Measurements from ENCODE around the gene EPB41L4A. TPM values are rescaled to one million over a fixed set of nuclear protein-coding genes. Genes with fewer than 3 reads are reported as not detected.
"Not testable (repeated sequence)": the region's sequence is repeated elsewhere in the genome, so short reads cannot be mapped to it uniquely, and the experiment has no call there.

Gene EPB41L4A
- total RNA-seq, 3 donors from 2014 or later, result 22.0 to 25.9 (median 22.6) TPM

DNA sequence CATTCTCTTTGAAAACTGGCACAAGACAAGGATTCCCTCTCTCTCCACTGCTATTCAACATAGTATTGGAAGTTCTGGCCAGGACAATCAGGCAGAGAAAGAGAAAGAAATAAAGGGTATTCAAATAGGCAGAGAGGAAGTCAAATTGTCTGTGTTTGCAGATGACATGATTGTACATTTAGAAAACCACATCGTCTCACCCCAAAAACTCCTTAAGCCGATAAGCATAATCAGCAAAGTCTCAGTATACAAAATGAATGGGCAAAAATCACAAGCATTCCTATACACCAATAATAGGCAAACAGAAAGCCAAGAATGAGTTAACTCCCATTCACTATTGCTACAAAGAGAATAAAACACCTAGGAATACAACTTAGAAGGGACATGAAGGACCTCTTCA lies 21.0 kb upstream of the EPB41L4A start:
- peaks cover 0 to 9% of the 10 kb centered on the region in 2 donors for H3K9me3 ChIP-seq
- DNase-seq (ENCODE audit: low spot score in 2 of 2), result no peak
- H3K4me3 ChIP-seq, result no peak overlapping the region
- H3K4me1 ChIP-seq, result no peaks in the 10 kb centered on the region
- no peak overlapping the region for H3K27ac ChIP-seq
- H3K27me3 ChIP-seq, result no peaks in the 10 kb centered on the region
- TF ChIP-seq POLR2A (IDR thresholded peaks at IDR 0.05) (no peak), CTCF (IDR thresholded peaks at IDR 0.05) (no peak), POLR2AphosphoS5 (IDR thresholded peaks at IDR 0.05) (no peak)
- intact Hi-C loops (cut with DNase I; ENCODE audit: low total_unique reads), result no loop called here
- H3K36me3 ChIP-seq, result no peaks in the 10 kb centered on the region

- Histone ChIP-seq H3K27me3 (no peaks in the 10 kb centered on the region), H3K36me3 (no peaks in the 10 kb centered on the region), H3K27ac (no peak overlapping the region), H3K9me3 (peaks cover 0 to 9% of the 10 kb centered on the region in 2 donors), H3K4me3 (no peak overlapping the region), H3K4me1 (no peaks in the 10 kb centered on the region)
- DNase-seq (ENCODE audit: low spot score in 2 of 2), result no peak
- no peak for TF ChIP-seq POLR2AphosphoS5 (IDR thresholded peaks at IDR 0.05)
- intact Hi-C loops (cut with DNase I; ENCODE audit: low total_unique reads), result no loop called here
Measured at GRCh38 chr5:112436144-112436543, 17.1 kb upstream of the EPB41L4A start.

DNA sequence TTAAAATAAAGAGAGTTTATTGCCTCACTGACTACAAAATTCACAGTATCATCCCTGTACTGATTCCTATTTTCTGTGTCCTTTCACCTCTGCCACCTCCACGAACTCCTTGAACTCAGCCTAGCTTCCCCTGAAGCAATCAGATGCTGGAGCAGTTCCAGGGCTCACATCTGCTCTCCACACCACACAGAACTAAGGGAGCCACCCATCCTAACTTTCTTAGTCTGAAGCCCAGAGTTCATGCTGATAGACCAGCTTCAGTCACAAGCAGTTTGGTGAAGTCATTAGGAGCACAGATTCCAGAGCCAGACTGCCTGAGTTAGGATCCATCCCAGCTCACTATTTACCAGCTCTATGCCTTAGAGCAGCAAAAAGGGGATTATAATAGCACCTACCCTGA lies 15.6 kb upstream of the EPB41L4A start:
- DNase-seq (ENCODE audit: low spot score in 2 of 2), result no peak
- TF ChIP-seq POLR2A (IDR thresholded peaks at IDR 0.05) (no peak), POLR2AphosphoS5 (IDR thresholded peaks at IDR 0.05) (no peak)
- Histone ChIP-seq H3K36me3 (no peaks in the 10 kb centered on the region), H3K9me3 (no peaks in the 10 kb centered on the region), H3K27ac (no peak overlapping the region), H3K27me3 (no peaks in the 10 kb centered on the region), H3K4me1 (no peaks in the 10 kb centered on the region), H3K4me3 (no peak overlapping the region)
- intact Hi-C loops (cut with DNase I; ENCODE audit: low total_unique reads), result no loop called here

DNA sequence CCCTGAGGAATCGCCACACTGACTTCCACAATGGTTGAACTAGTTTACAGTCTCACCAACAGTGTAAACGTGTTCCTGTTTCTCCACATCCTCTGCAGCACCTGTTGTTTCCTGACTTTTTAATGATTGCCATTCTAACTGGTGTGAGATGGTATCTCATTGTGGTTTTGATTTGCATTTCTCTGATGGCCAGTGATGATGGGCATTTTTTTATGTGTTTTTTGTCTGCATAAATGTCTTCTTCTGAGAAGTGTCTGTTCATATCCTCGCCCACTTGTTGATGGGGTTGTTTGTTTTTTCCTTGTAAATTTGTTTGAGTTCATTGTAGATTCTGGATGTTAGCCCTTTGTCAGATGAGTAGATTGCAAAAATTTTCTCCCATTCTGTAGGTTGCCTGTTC lies 7.1 kb upstream of the EPB41L4A start:
- H3K9me3 ChIP-seq; H3K4me1 ChIP-seq; DNase-seq (ENCODE audit: low spot score in 2 of 2); H3K27me3 ChIP-seq; intact Hi-C loops (cut with DNase I; ENCODE audit: low total_unique reads); H3K27ac ChIP-seq; H3K4me3 ChIP-seq; H3K36me3 ChIP-seq: not testable (repeated sequence)

- Histone ChIP-seq H3K4me3 (peak overlapping the region; percentile 68 to 85 (median 72)), H3K9me3 (no peaks in the 10 kb centered on the region), H3K36me3 (no peaks in the 10 kb centered on the region), H3K4me1 (no peaks in the 10 kb centered on the region), H3K27ac (peak overlapping the region; percentile 70 to 81), H3K27me3 (no peaks in the 10 kb centered on the region)
- DNase-seq (ENCODE audit: low spot score in 2 of 2), result peak; percentile 72 to 87
- TF ChIP-seq POLR2A (IDR thresholded peaks at IDR 0.05) (no peak), CTCF (IDR thresholded peaks at IDR 0.05) (peak; percentile 76 to 91 (median 88)), POLR2AphosphoS5 (IDR thresholded peaks at IDR 0.05) (peak in 2 of 3 donors; percentile 26 to 30)
- intact Hi-C loops (cut with DNase I; ENCODE audit: low total_unique reads), result no loop called here
Measured at GRCh38 chr5:112419986-112420864, 1.1 kb upstream of the EPB41L4A start.

DNA sequence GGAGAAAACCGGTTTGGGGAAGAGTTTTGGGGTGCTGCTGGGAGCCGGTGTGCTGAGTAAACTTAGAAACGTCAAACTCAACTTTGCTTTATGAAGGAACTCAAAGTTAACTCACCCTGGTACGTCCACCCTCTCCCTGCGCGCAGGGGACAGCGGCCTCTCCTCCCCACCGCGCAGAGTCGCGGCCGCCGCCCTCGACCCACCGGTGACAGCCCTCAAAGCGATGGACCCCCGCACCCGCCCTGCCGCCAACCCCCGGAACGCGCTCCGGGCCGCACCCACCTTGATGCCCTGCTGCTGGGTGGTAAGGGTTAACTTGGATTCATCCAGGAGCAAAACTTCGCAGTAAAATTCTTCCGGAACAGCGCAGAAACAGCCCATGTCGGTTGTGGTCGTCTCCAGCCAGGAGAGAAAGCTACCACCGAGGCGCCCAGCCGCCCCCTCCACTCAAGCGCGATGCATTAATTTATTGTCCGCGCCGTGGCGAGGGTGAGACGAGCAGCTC lies 366 bp downstream of the EPB41L4A start:
- no peak for DNase-seq (ENCODE audit: low spot score in 2 of 2)
- H3K4me3 ChIP-seq, result peak overlapping the region; percentile 68 to 85 (median 72)
- H3K27me3 ChIP-seq, result no peaks in the 10 kb centered on the region
- intact Hi-C loops (cut with DNase I; ENCODE audit: low total_unique reads), result no loop called here
- peak overlapping the region; percentile 70 to 81 for H3K27ac ChIP-seq
- no peak for TF ChIP-seq POLR2AphosphoS5 (IDR thresholded peaks at IDR 0.05)
- no peak for TF ChIP-seq CTCF (IDR thresholded peaks at IDR 0.05)
- TF ChIP-seq POLR2A (IDR thresholded peaks at IDR 0.05), result no peak
- no peaks in the 10 kb centered on the region for H3K9me3 ChIP-seq
- H3K4me1 ChIP-seq, result no peaks in the 10 kb centered on the region
- no peaks in the 10 kb centered on the region for H3K36me3 ChIP-seq

Measured in breast epithelium (tissue), 4 donors.